ENCODE data around the gene PPARD.
"Not testable (repeated sequence)": the region's sequence is repeated elsewhere in the genome, so short reads cannot be mapped to it uniquely, and the experiment has no call there.

PPARD gene

GRCh38 chr6:35388772-35389352, 46.5 kb downstream of the PPARD start:
- Histone ChIP-seq H3K4me3 (replicated peaks; ENCODE audit: insufficient read depth, low read length) (no peak overlapping the region), H3K27me3 (ENCODE audit: insufficient read depth, poor library complexity, severe bottlenecking) (no peaks in the 10 kb centered on the region), H3K27ac (replicated peaks) (no peak overlapping the region)
- TF ChIP-seq REST (IDR thresholded peaks at IDR 0.05; ENCODE audit: insufficient replicate concordance, low read depth) (no peak), POLR2AphosphoS5 (IDR thresholded peaks at IDR 0.05; ENCODE audit: low read depth) (no peak), SPI1 (IDR thresholded peaks at IDR 0.05; ENCODE audit: borderline replicate concordance, low read depth) (no peak), CTCF (IDR thresholded peaks at IDR 0.05; ENCODE audit: insufficient read depth, low read length) (no peak), GABPA (IDR thresholded peaks at IDR 0.05; ENCODE audit: low read depth) (no peak)
- no peak for DNase-seq (ENCODE audit: low read depth in 1 of 2, low spot score in 1 of 2)

- H3K27me3 ChIP-seq (ENCODE audit: insufficient read depth, poor library complexity, severe bottlenecking); H3K27ac ChIP-seq (replicated peaks); DNase-seq (ENCODE audit: low read depth in 1 of 2, low spot score in 1 of 2); H3K4me3 ChIP-seq (replicated peaks; ENCODE audit: insufficient read depth, low read length): not testable (repeated sequence)
Measured at GRCh38 chr6:35389386-35389785, 47.0 kb downstream of the PPARD start.

- no peak for DNase-seq (ENCODE audit: low read depth in 1 of 2, low spot score in 1 of 2)
- TF ChIP-seq POLR2AphosphoS5 (IDR thresholded peaks at IDR 0.05; ENCODE audit: low read depth) = no peak
- TF ChIP-seq CTCF (IDR thresholded peaks at IDR 0.05; ENCODE audit: insufficient read depth, low read length) = no peak
- TF ChIP-seq GABPA (IDR thresholded peaks at IDR 0.05; ENCODE audit: low read depth) = no peak
- no peak for TF ChIP-seq REST (IDR thresholded peaks at IDR 0.05; ENCODE audit: insufficient replicate concordance, low read depth)
- TF ChIP-seq SPI1 (IDR thresholded peaks at IDR 0.05; ENCODE audit: borderline replicate concordance, low read depth) = no peak
- H3K4me3 ChIP-seq (replicated peaks; ENCODE audit: insufficient read depth, low read length) = no peak overlapping the region
- no peaks in the 10 kb centered on the region for H3K27me3 ChIP-seq (ENCODE audit: insufficient read depth, poor library complexity, severe bottlenecking)
- H3K27ac ChIP-seq (replicated peaks) = no peak overlapping the region
Measured at GRCh38 chr6:35391240-35391968, 49.0 kb downstream of the PPARD start.

GRCh38 chr6:35392111-35392702, 49.8 kb downstream of the PPARD start:
- no peak for DNase-seq (ENCODE audit: low read depth in 1 of 2, low spot score in 1 of 2)
- H3K27ac ChIP-seq (replicated peaks) = no peak overlapping the region
- H3K4me3 ChIP-seq (replicated peaks; ENCODE audit: insufficient read depth, low read length) = no peak overlapping the region
- TF ChIP-seq REST (IDR thresholded peaks at IDR 0.05; ENCODE audit: insufficient replicate concordance, low read depth) = no peak
- no peaks in the 10 kb centered on the region for H3K27me3 ChIP-seq (ENCODE audit: insufficient read depth, poor library complexity, severe bottlenecking)

All from HL-60 (cell line).